AG08396 (cell line): ENCODE measurements around the gene SMAD3.

Experiments used
- DNase-seq: peaks from one replicate; pipeline ENCODE4 v3.0.0; 2012; ENCODE audit warnings: low spot score, mixed read lengths

Gene SMAD3

GRCh38 chr15:67166280-67167009 lies 101.0 kb downstream of the SMAD3 start:
- DNase-seq: no peak

GRCh38 chr15:67167091-67167490 lies 101.7 kb downstream of the SMAD3 start:
- no peak for DNase-seq

GRCh38 chr15:67168694-67169093 lies 103.3 kb downstream of the SMAD3 start:
- no peak for DNase-seq

- DNase-seq: no peak
Observed at GRCh38 chr15:67170143-67170925, 104.9 kb downstream of the SMAD3 start.

- DNase-seq: no peak
Observed at GRCh38 chr15:67171471-67171870, 106.1 kb downstream of the SMAD3 start.

GRCh38 chr15:67172172-67172571 lies 106.8 kb downstream of the SMAD3 start:
- DNase-seq: no peak

- no peak for DNase-seq
Observed at GRCh38 chr15:67173005-67173404, 107.6 kb downstream of the SMAD3 start.

GRCh38 chr15:67173786-67174185 lies 108.4 kb downstream of the SMAD3 start:
- DNase-seq: no peak

- no peak for DNase-seq
Observed at GRCh38 chr15:67174446-67174845, 109.0 kb downstream of the SMAD3 start.

GRCh38 chr15:67174864-67175573 lies 109.6 kb downstream of the SMAD3 start:
- DNase-seq: no peak

GRCh38 chr15:67175643-67176071 lies 110.3 kb downstream of the SMAD3 start:
- DNase-seq: no peak

GRCh38 chr15:67176195-67176971 lies 111.0 kb downstream of the SMAD3 start:
- no peak for DNase-seq

- DNase-seq: peak; percentile 29
Observed at GRCh38 chr15:67177752-67178151, 112.3 kb downstream of the SMAD3 start.

GRCh38 chr15:67178569-67179210 lies 113.3 kb downstream of the SMAD3 start:
- peak; percentile 88 for DNase-seq

- DNase-seq: no peak
Observed at GRCh38 chr15:67179411-67179995, 114.1 kb downstream of the SMAD3 start.

GRCh38 chr15:67180035-67180434 lies 114.6 kb downstream of the SMAD3 start:
- no peak for DNase-seq

- no peak for DNase-seq
Observed at GRCh38 chr15:67180514-67181191, 115.3 kb downstream of the SMAD3 start.

GRCh38 chr15:67181221-67181639 lies 115.8 kb downstream of the SMAD3 start:
- DNase-seq: no peak

GRCh38 chr15:67183443-67184169 lies 118.2 kb downstream of the SMAD3 start:
- DNase-seq: peak; percentile 45
